Measurements from ENCODE around the gene GTF2H4.

GTF2H4 gene

GRCh38 chr6:30881392-30882203 lies 26.4 kb upstream of the GTF2H4 start:
- H3K36me3 ChIP-seq: no peaks in the 10 kb centered on the region
- H3K4me3 ChIP-seq: peak overlapping the region in 1 of 10 experiments; percentile 37; a peak in 3 of 20 replicates
- H4K20me1 ChIP-seq: peaks cover 0 to 16% (median 7%) of the 10 kb centered on the region in 11 experiments; a peak in 8 of 22 replicates
- peak overlapping the region in 8 of 11 experiments; percentile 11 to 78 (median 48); a peak in 14 of 22 replicates for H3K27ac ChIP-seq
- no peak for TF ChIP-seq Cebpa-rat (IDR thresholded peaks at IDR 0.05)
- no peaks in the 10 kb centered on the region for H3K9me3 ChIP-seq (replicated peaks in 1 of 11)
- H3K4me2 ChIP-seq: peak overlapping the region; percentile 88 to 100 (median 97)
- peak overlapping the region in 9 of 11 experiments; percentile 21 to 84 (median 37); a peak in 10 of 22 replicates for H3K9ac ChIP-seq
- no peaks in the 10 kb centered on the region for H3K27me3 ChIP-seq
- H3K4me1 ChIP-seq: peaks cover 58 to 94% (median 87%) of the 10 kb centered on the region in 10 experiments

- H3K27ac ChIP-seq: peak overlapping the region in 8 of 11 experiments; percentile 11 to 78 (median 48); a peak in 14 of 22 replicates
- peak overlapping the region; percentile 88 to 100 (median 97) for H3K4me2 ChIP-seq
Observed at GRCh38 chr6:30882204-30882758, 25.7 kb upstream of the GTF2H4 start.

GRCh38 chr6:30882759-30883684 lies 25.0 kb upstream of the GTF2H4 start:
- Histone ChIP-seq H3K27ac (peak overlapping the region; percentile 40 to 78 (median 72); a peak in 19 of 22 replicates), H3K4me2 (peak overlapping the region; percentile 88 to 100 (median 97)), H3K9ac (peak overlapping the region; percentile 61 to 84 (median 79); a peak in 20 of 22 replicates), H3K36me3 (no peaks in the 10 kb centered on the region), H3K4me1 (peaks cover 51 to 92% (median 87%) of the 10 kb centered on the region in 10 experiments), H4K20me1 (peaks cover 0 to 21% (median 13%) of the 10 kb centered on the region in 11 experiments; a peak in 9 of 22 replicates), H3K27me3 (no peaks in the 10 kb centered on the region), H3K9me3 (replicated peaks in 1 of 11) (no peaks in the 10 kb centered on the region), H3K4me3 (peak overlapping the region; percentile 60 to 78 (median 66); a peak in 17 of 20 replicates)
- no peak for TF ChIP-seq Cebpa-rat (IDR thresholded peaks at IDR 0.05)

More at GRCh38 chr6:30882204-30882758, 25.7 kb upstream of the GTF2H4 start:
- Histone ChIP-seq H3K4me1 (peaks cover 56 to 92% (median 88%) of the 10 kb centered on the region in 10 experiments), H4K20me1 (peaks cover 0 to 21% (median 13%) of the 10 kb centered on the region in 11 experiments; a peak in 9 of 22 replicates), H3K36me3 (no peaks in the 10 kb centered on the region), H3K4me3 (peak overlapping the region in 3 of 10 experiments; percentile 10 to 70 (median 37); a peak in 4 of 20 replicates), H3K9ac (peak overlapping the region in 10 of 11 experiments; percentile 8 to 84 (median 35); a peak in 11 of 22 replicates), H3K27me3 (no peaks in the 10 kb centered on the region), H3K9me3 (replicated peaks in 1 of 11) (no peaks in the 10 kb centered on the region)
- TF ChIP-seq Cebpa-rat (IDR thresholded peaks at IDR 0.05): no peak

GRCh38 chr6:30883685-30884520 lies 24.1 kb upstream of the GTF2H4 start, which contains the start of gene DDR1:
Gene DDR1, plus strand, starts transcription at chr6:30884519. Its CDS starts 4,211 bp downstream, at chr6:30888730.
- no peaks in the 10 kb centered on the region for H3K9me3 ChIP-seq (replicated peaks in 1 of 11)
- H4K20me1 ChIP-seq: peaks cover 0 to 27% (median 13%) of the 10 kb centered on the region in 11 experiments; a peak in 9 of 22 replicates
- H3K9ac ChIP-seq: peak within 1 kb of the TSS; percentile 61 to 84 (median 79)
- H3K27ac ChIP-seq: peak within 1 kb of the TSS; percentile 40 to 78 (median 72); a peak in 21 of 22 replicates
- H3K4me3 ChIP-seq: peak within 1 kb of the TSS; percentile 60 to 78 (median 66)
- peaks cover 2 to 5% (median 3%) of the 10 kb centered on the region in 11 experiments; a peak in 13 of 22 replicates for H3K36me3 ChIP-seq
- H3K4me1 ChIP-seq: peaks cover 48 to 93% (median 88%) of the 10 kb centered on the region in 10 experiments
- no peaks in the 10 kb centered on the region for H3K27me3 ChIP-seq
- H3K4me2 ChIP-seq: peak within 1 kb of the TSS; percentile 88 to 100 (median 97)
- no peak for TF ChIP-seq Cebpa-rat (IDR thresholded peaks at IDR 0.05)

GRCh38 chr6:30884521-30885480 lies 23.2 kb upstream of the GTF2H4 start:
- Histone ChIP-seq H3K36me3 (peaks cover 11 to 14% (median 12%) of the 10 kb centered on the region in 11 experiments; a peak in 17 of 22 replicates), H3K9ac (peak overlapping the region; percentile 61 to 84 (median 79)), H3K9me3 (replicated peaks in 1 of 11) (no peaks in the 10 kb centered on the region), H3K4me3 (peak overlapping the region; percentile 60 to 78 (median 66)), H3K4me2 (peak overlapping the region; percentile 88 to 100 (median 97)), H3K27ac (peak overlapping the region; percentile 40 to 78 (median 72); a peak in 21 of 22 replicates), H3K27me3 (no peaks in the 10 kb centered on the region), H3K4me1 (peaks cover 47 to 90% (median 83%) of the 10 kb centered on the region in 10 experiments), H4K20me1 (peaks cover 0 to 32% (median 13%) of the 10 kb centered on the region in 11 experiments; a peak in 9 of 22 replicates)
- no peak for TF ChIP-seq Cebpa-rat (IDR thresholded peaks at IDR 0.05)

- Histone ChIP-seq H3K9me3 (replicated peaks in 1 of 11) (no peaks in the 10 kb centered on the region), H3K27ac (peak overlapping the region in 9 of 11 experiments; percentile 53 to 78 (median 74); a peak in 10 of 22 replicates), H4K20me1 (peaks cover 0 to 32% (median 13%) of the 10 kb centered on the region in 11 experiments; a peak in 9 of 22 replicates), H3K27me3 (no peaks in the 10 kb centered on the region), H3K36me3 (peaks cover 16 to 21% (median 19%) of the 10 kb centered on the region in 11 experiments; a peak in 18 of 22 replicates), H3K4me3 (peak overlapping the region; percentile 60 to 78 (median 66)), H3K4me1 (peaks cover 43 to 90% (median 84%) of the 10 kb centered on the region in 10 experiments), H3K4me2 (peak overlapping the region; percentile 88 to 100 (median 97)), H3K9ac (peak overlapping the region; percentile 61 to 84 (median 79))
- no peak for TF ChIP-seq Cebpa-rat (IDR thresholded peaks at IDR 0.05)
Observed at GRCh38 chr6:30885481-30885998, 22.5 kb upstream of the GTF2H4 start.

Measured in BLaER1 treated with 17β-estradiol and CSF1 and Interleukin-3, amounts not matched to agents 10 nM and 100 nM (cell line).